ENCODE data around the gene SNRPA.

- TF ChIP-seq CTCF (IDR thresholded peaks at IDR 0.05) (no peak), POLR2A (IDR thresholded peaks at IDR 0.05) (no peak)
These were observed 24.7 kb upstream of the SNRPA start for GRCh38 chr19:40726279-40726678.

Measured in adrenal gland (tissue), 5 donors.